GM12873 (cell line): Measurements from ENCODE around the gene SUDS3.

Experiments
- TF ChIP-seq, protein P1 (sequence below): IDR thresholded peaks from 2 replicates; pipeline ENCODE4 v1.5.1; 2012; ENCODE audit warnings: low read depth, mild to moderate bottlenecking, moderate library complexity, low read length, control low read depth; ENCODE audit not compliant: insufficient read depth; ENCODE audit errors: missing control alignments

Gene SUDS3

GRCh38 chr12:118377021-118377883 lies 897 bp downstream of the SUDS3 start:
- TF ChIP-seq, protein P1, sequence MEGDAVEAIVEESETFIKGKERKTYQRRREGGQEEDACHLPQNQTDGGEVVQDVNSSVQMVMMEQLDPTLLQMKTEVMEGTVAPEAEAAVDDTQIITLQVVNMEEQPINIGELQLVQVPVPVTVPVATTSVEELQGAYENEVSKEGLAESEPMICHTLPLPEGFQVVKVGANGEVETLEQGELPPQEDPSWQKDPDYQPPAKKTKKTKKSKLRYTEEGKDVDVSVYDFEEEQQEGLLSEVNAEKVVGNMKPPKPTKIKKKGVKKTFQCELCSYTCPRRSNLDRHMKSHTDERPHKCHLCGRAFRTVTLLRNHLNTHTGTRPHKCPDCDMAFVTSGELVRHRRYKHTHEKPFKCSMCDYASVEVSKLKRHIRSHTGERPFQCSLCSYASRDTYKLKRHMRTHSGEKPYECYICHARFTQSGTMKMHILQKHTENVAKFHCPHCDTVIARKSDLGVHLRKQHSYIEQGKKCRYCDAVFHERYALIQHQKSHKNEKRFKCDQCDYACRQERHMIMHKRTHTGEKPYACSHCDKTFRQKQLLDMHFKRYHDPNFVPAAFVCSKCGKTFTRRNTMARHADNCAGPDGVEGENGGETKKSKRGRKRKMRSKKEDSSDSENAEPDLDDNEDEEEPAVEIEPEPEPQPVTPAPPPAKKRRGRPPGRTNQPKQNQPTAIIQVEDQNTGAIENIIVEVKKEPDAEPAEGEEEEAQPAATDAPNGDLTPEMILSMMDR: no peak

- TF ChIP-seq, protein P1: peak; percentile 88
These were observed 1.6 kb downstream of the SUDS3 start for GRCh38 chr12:118377884-118378470.

GRCh38 chr12:118391424-118391823 lies 15.1 kb downstream of the SUDS3 start:
- TF ChIP-seq, protein P1: no peak

DNA sequence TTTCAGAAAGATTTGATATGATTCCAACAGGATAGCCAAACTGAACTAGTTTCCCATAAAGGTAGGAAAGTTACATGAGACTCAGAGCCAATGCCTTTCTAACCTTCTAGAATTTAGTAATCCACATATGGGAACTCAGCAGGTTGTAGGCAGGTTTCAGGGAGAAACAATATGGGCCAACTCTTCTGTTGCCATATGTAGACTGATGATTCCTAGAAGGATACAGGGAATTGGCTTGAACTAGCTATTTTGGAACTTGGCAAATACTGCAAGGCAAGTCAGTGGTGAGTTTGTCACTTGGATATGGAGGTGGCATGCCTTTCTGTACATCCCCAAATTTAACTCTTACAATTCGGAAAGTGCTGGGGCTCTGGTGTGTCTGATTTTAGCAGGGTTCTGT lies 15.5 kb downstream of the SUDS3 start:
- TF ChIP-seq, protein P1: no peak

GRCh38 chr12:118397708-118398440 lies 21.5 kb downstream of the SUDS3 start:
- TF ChIP-seq, protein P1: no peak

DNA sequence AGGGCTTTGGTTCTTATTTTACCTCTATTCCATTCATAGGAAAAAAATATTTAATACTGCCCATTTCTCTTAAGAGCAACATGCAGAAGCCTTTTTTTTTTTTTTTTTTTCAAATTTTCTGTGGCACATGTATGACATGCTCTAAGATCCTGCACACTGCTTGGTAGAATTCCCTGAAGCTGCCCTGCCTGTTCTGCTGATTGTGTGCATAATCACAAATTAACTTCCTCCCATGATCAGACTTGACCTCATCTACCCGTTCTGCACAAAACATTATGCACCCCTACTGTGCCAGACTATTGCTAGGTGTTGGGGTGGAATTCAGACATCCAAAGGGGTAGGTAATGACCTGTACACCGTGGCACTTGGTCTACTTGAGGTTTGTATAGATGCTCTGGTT lies 22.2 kb downstream of the SUDS3 start:
- TF ChIP-seq, protein P1: no peak

DNA sequence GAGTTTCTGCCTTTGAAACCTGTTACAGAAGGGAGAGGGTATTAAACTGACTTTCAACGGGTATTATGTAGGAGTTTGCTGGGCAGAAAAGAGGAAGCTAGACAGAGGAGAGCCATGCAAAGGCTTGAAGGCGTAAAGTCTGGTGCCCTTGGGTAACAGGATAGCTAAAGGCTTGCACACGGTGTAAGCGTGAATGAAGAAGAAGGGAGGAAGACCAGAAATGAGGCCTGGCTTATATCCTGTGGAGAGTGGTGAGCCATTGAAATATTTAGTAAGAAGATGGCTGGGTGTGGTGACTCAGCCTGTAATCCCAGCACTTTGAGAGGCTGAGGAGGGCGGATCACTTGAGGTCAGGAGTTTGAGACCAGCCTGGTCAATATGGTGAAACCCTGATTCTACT lies 22.6 kb downstream of the SUDS3 start:
- TF ChIP-seq, protein P1: no peak
